Suprapubic skin (tissue), 4 donors: ENCODE measurements around the gene EDEM3.
"Not testable (repeated sequence)": the region's sequence is repeated elsewhere in the genome, so short reads cannot be mapped to it uniquely, and the experiment has no call there.

Source experiments
- POLR2A ChIP-seq, 2 donors: fragments of 450-650 bp; IDR thresholded peaks; one replicate each; pipeline ENCODE4 v1.6.1; 2017; ENCODE audit warnings: antibody characterized with exemption in 2 of 2, mild to moderate bottlenecking in 2 of 2, moderate library complexity in 2 of 2
- POLR2AphosphoS5 ChIP-seq, 3 donors: sonication (generic); formaldehyde crosslinking; IDR thresholded peaks; one replicate each; pipeline ENCODE4 v1.6.1; 2017; ENCODE audit warnings: antibody characterized with exemption in 3 of 3
- TF ChIP-seq, protein P1 (sequence below), 2 donors: fragments of 200-600 bp in 1 of 2; fragments of 450-650 bp in 1 of 2; sonication (generic) in 1 of 2; IDR thresholded peaks; one replicate each; pipeline ENCODE4 v1.5.1; 2016 to 2019; ENCODE audit warnings: antibody characterized with exemption in 2 of 2, mild to moderate bottlenecking in 1 of 2, moderate library complexity in 1 of 2

DNA sequence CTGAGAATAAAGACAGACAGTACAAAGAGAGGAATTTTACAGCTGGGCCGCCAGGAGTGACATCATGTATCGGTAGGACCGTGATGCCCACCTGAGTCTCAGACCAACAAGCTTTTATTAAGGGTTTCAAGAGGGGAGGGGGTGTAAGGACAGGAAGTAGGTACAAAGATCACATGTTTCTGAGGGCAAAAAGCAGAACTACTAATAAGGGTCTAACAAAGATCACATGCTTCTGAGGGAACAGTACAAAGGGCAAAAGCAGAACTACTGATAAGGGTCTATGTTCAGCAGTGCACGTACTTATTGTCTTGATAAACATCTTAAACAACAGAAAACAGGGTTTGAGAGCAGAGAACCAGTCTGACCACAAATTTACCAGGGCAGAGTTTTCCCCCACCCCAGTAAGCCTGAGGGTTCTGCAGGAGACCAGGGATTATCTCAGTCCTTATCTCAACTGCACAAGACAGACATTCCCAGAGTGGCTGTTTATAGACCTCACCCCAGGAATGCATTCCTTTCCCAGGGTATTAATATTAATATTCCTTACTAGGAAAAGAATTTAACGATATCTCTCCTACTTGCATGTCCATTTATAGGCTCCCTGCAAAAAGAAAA, 73.9 kb downstream of the EDEM3 start:
- TF ChIP-seq, protein P1, sequence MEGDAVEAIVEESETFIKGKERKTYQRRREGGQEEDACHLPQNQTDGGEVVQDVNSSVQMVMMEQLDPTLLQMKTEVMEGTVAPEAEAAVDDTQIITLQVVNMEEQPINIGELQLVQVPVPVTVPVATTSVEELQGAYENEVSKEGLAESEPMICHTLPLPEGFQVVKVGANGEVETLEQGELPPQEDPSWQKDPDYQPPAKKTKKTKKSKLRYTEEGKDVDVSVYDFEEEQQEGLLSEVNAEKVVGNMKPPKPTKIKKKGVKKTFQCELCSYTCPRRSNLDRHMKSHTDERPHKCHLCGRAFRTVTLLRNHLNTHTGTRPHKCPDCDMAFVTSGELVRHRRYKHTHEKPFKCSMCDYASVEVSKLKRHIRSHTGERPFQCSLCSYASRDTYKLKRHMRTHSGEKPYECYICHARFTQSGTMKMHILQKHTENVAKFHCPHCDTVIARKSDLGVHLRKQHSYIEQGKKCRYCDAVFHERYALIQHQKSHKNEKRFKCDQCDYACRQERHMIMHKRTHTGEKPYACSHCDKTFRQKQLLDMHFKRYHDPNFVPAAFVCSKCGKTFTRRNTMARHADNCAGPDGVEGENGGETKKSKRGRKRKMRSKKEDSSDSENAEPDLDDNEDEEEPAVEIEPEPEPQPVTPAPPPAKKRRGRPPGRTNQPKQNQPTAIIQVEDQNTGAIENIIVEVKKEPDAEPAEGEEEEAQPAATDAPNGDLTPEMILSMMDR (IDR thresholded peaks at IDR 0.05): not testable (repeated sequence)
- not testable (repeated sequence) for TF ChIP-seq POLR2A, POLR2AphosphoS5 (IDR thresholded peaks at IDR 0.05)
